Stomach (tissue), 9 donors: ENCODE results near the gene OR4M1. TPM values are rescaled to one million over a fixed set of nuclear protein-coding genes. Genes with fewer than 3 reads are reported as not detected.
"Not testable (repeated sequence)": the region's sequence is repeated elsewhere in the genome, so short reads cannot be mapped to it uniquely, and the experiment has no call there.

Experiments
- DNase-seq, 2 donors: peaks; one replicate each; pipeline versions ENCODE4 v3.0.0 to v3.0.0-alpha.2; 2013 to 2019
- H3K27ac ChIP-seq, 5 donors: fragments of 200-600 bp in 4 of 5; sonication (generic) in 4 of 5; one replicate each; pipeline ENCODE4 v1.5.1; 2013 to 2019; ENCODE audit warnings: mild to moderate bottlenecking in 1 of 5, moderate library complexity in 1 of 5
- H3K27me3 ChIP-seq, 3 donors: fragments of 200-600 bp; sonication (generic); one replicate each; pipeline ENCODE4 v1.5.1; 2017 to 2019; ENCODE audit warnings: mixed run types in 1 of 3
- H3K36me3 ChIP-seq, 4 donors: fragments of 200-600 bp; sonication (generic); 1 replicate in 3 of 4; 2 replicates in 1 of 4; pipeline ENCODE4 v1.5.1; 2016 to 2019
- H3K4me1 ChIP-seq, 4 donors: fragments of 200-600 bp; sonication (generic); one replicate each; pipeline ENCODE4 v1.5.1; 2016 to 2019
- H3K4me3 ChIP-seq, 4 donors: fragments of 200-600 bp; sonication (generic) in 3 of 4; one replicate each; pipeline ENCODE4 v1.5.1; 2016 to 2019; ENCODE audit warnings: mild to moderate bottlenecking in 1 of 4
- H3K9me3 ChIP-seq, 4 donors: fragments of 200-600 bp; sonication (generic); one replicate each; pipeline ENCODE4 v1.5.1; 2016 to 2019
- EP300 ChIP-seq: sonication (generic); formaldehyde crosslinking; IDR thresholded peaks from one replicate; pipeline ENCODE4 v1.6.1; 2017; ENCODE audit warnings: antibody characterized with exemption
- POLR2A ChIP-seq, 4 donors: fragments of 450-650 bp; IDR thresholded peaks; one replicate each; pipeline ENCODE4 v1.6.1; 2016; ENCODE audit warnings: antibody characterized with exemption in 4 of 4, control low read depth in 2 of 4, mild to moderate bottlenecking in 1 of 4, moderate library complexity in 1 of 4
- POLR2AphosphoS5 ChIP-seq, 3 donors: sonication (generic); formaldehyde crosslinking; IDR thresholded peaks; one replicate each; pipeline ENCODE4 v1.6.1; 2016; ENCODE audit warnings: antibody characterized with exemption in 3 of 3
- WGBS, 5 donors: extraction: QIAGEN DNeasy Blood & Tissue Kit in 3 of 5; methylation state at CpG; one replicate each; pipeline versions ENCODE4 v1.1.5 to v1.1.7; 2013 to 2018; 5-methylcytosine and 5-hydroxymethylcytosine counted together
- intact Hi-C: fragments of 100-400 bp; cut with DNase I; formaldehyde crosslinking; loops from one replicate; pipeline ENCODE4 v1.15.1; 2023; ENCODE audit warnings: low total_unique reads
- polyA plus RNA-seq, 3 donors: library from polyadenylated mRNA; stranded (reverse); fragments of 200-250 nt; gene quantifications; one replicate each; pipeline ENCODE4 v1.2.3, GENCODE V29; 2013
- total RNA-seq, 5 donors: library from RNA; depleted of rRNA; stranded (reverse); fragments of >200 nt; gene quantifications; one replicate each; pipeline versions ENCODE4 v1.1.0 to v1.2.3, GENCODE V29; 2014 to 2016
- TF ChIP-seq, protein P1 (sequence below), 7 experiments: fragments of 450-650 bp in 4 of 7; fragments of 200-600 bp in 3 of 7; sonication (generic) in 3 of 7; IDR thresholded peaks; one replicate each; pipeline ENCODE4 v1.5.1; 2016 to 2019; ENCODE audit warnings: antibody characterized with exemption in 7 of 7, control low read depth in 2 of 7, mild to moderate bottlenecking in 1 of 7
- donor health status: healthy with polysubstance abuse.
- donor health status: Bipolar disorder and iron deficiency.
- donor health status: healthy.

The OR4M1 gene
- total and polyA plus RNA-seq, 8 donors = not detected

DNA sequence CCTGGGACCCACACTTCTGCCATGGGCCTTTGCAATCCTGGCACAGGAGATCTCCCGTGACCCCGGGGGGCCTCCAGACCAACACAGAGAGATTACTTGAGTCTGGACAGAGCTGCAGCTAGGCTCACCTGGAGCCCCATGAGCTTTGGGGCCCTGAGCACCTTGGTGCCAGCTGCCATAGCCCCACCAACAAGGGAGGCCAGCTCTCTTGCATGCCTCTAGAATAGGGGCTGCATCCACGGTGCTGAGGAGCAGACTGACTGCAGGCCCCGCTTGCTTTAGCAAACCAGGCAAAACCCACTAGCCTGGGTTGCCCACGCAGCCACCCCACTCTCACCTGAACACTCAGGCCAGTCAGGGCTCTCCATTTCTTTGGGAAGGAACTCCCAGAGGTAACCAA is 26.6 kb downstream of the OR4M1 start:
- Histone ChIP-seq H3K36me3 (no peaks in the 10 kb centered on the region), H3K9me3 (peaks cover 0 to 37% (median 9%) of the 10 kb centered on the region in 4 donors), H3K4me3 (no peak overlapping the region), H3K4me1 (no peaks in the 10 kb centered on the region), H3K27me3 (no peaks in the 10 kb centered on the region), H3K27ac (no peak overlapping the region)
- TF ChIP-seq, protein P1, sequence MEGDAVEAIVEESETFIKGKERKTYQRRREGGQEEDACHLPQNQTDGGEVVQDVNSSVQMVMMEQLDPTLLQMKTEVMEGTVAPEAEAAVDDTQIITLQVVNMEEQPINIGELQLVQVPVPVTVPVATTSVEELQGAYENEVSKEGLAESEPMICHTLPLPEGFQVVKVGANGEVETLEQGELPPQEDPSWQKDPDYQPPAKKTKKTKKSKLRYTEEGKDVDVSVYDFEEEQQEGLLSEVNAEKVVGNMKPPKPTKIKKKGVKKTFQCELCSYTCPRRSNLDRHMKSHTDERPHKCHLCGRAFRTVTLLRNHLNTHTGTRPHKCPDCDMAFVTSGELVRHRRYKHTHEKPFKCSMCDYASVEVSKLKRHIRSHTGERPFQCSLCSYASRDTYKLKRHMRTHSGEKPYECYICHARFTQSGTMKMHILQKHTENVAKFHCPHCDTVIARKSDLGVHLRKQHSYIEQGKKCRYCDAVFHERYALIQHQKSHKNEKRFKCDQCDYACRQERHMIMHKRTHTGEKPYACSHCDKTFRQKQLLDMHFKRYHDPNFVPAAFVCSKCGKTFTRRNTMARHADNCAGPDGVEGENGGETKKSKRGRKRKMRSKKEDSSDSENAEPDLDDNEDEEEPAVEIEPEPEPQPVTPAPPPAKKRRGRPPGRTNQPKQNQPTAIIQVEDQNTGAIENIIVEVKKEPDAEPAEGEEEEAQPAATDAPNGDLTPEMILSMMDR (IDR thresholded peaks at IDR 0.05) = no peak
- TF ChIP-seq EP300 (no peak), POLR2A (IDR thresholded peaks at IDR 0.05) (no peak), POLR2AphosphoS5 (IDR thresholded peaks at IDR 0.05) (no peak)
- DNase-seq = no peak
- intact Hi-C loops = no loop called here
- 82 to 88% (median 83%) methylated on average over 5 of the region's 5 CpGs for WGBS, 5 donors

DNA sequence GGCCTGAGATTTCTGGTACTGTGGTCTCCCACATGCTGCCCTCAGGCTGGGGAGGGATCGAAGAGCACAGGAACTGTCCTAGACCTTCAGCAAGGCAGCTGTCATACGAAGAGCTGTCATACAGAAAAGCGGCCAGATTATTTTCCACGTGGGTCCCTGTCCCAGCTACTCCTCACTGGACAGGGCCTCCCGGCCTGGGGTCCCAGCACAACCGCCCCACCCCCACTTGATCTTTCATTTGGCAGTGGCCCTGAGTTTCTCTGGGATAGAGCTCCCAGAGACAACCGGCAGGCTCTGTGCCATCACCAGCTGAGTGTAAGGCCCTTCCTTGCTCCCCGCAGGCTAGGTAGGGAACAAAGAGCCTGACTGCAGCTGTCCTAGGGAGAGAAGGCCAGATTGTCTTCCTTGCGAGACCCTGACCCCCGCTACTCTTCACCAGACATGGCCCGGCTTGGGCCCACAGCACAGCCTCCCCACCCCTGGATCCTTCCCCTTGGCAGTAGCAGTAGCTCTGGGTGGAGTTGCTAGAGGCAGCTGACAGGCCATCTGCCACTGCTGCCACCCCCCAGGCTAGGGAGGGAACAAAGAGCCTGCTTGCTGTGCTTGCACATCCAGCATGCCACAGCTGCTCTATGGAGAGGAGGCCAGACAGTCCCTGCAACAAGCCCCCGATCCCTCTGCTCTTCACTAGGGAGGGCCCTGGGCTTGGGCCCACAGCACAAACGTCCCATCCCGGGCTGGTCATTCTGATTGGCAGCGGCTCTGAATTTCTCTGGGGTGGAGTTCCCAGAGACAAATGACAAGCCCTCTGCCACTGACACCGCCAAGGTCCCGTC is 27.2 kb downstream of the OR4M1 start:
- no peak overlapping the region for H3K4me3 ChIP-seq
- TF ChIP-seq, protein P1 (IDR thresholded peaks at IDR 0.05) = no peak
- no peak for TF ChIP-seq POLR2A (IDR thresholded peaks at IDR 0.05)
- DNase-seq = no peak
- peaks cover 0 to 43% (median 11%) of the 10 kb centered on the region in 4 donors for H3K9me3 ChIP-seq
- no peak overlapping the region for H3K27ac ChIP-seq
- no peaks in the 10 kb centered on the region for H3K4me1 ChIP-seq
- intact Hi-C loops = no loop called here
- no peaks in the 10 kb centered on the region for H3K36me3 ChIP-seq
- H3K27me3 ChIP-seq = no peaks in the 10 kb centered on the region
- WGBS, 5 donors = 75 to 84% (median 79%) methylated on average over 13 to 17 of the region's 17 CpGs

DNA sequence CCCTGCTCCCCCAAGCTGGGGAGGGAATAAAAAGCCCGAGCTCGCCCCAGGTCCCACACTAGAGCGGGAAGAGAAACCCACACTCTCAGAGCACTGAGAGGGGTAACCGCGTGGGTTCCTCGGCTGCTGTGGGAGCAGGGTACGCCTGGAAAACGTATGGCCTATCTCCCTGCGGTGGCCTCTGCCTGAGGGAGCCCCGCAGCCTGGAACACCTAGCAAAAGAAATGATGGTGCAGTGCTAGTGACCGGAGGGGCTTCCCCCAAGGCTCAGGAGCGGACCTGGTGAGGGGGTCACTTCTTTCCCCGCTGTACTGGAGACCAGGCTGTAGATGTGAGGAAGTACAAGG is 27.8 kb downstream of the OR4M1 start:
- WGBS, 5 donors = 76 to 86% (median 79%) methylated on average over 13 of the region's 13 CpGs
- DNase-seq = no peak
- H3K9me3 ChIP-seq = peaks cover 0 to 49% (median 11%) of the 10 kb centered on the region in 4 donors
- H3K4me1 ChIP-seq = no peaks in the 10 kb centered on the region
- H3K27me3 ChIP-seq = no peaks in the 10 kb centered on the region
- H3K27ac ChIP-seq = no peak overlapping the region
- no peak for TF ChIP-seq EP300
- TF ChIP-seq, protein P1 (IDR thresholded peaks at IDR 0.05) = no peak
- H3K4me3 ChIP-seq = no peak overlapping the region
- intact Hi-C loops = no loop called here
- H3K36me3 ChIP-seq = no peaks in the 10 kb centered on the region

DNA sequence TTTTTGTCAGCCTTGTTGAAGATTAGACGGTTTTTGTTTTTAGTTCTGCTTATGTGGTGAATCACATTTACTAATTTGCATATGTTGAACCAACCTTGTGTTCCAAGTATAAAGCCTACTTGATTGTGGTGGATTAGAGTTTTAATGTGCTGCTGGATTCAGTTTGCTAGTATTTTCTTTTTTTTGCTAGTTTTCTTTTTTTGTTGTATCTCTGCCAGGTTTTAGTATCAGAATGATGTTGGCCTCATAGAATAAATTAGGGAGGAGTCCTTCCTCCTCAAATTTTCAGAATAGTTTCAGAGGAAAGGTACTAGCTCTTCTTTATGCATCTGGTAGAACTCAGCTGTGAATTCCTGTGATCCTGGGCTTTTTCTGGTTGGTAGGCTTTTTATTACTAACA is 30.2 kb downstream of the OR4M1 start, which contains the start of gene OR4N2:
TSS of gene OR4N2 (plus strand) at position 301 of the 400 bp plus-strand sequence. CDS start 23,679 bp downstream, outside the sequence.
- H3K27me3 ChIP-seq, H3K36me3 ChIP-seq, DNase-seq, intact Hi-C loops, H3K4me3 ChIP-seq, H3K4me1 ChIP-seq, H3K27ac ChIP-seq: not testable (repeated sequence)
- 69 to 90% (median 82%) methylated on average over 1 of the region's 1 CpG for whole genome bisulfite sequencing, 5 donors
- peaks cover 0 to 52% (median 8%) of the 10 kb centered on the region in 4 donors for H3K9me3 ChIP-seq

DNA sequence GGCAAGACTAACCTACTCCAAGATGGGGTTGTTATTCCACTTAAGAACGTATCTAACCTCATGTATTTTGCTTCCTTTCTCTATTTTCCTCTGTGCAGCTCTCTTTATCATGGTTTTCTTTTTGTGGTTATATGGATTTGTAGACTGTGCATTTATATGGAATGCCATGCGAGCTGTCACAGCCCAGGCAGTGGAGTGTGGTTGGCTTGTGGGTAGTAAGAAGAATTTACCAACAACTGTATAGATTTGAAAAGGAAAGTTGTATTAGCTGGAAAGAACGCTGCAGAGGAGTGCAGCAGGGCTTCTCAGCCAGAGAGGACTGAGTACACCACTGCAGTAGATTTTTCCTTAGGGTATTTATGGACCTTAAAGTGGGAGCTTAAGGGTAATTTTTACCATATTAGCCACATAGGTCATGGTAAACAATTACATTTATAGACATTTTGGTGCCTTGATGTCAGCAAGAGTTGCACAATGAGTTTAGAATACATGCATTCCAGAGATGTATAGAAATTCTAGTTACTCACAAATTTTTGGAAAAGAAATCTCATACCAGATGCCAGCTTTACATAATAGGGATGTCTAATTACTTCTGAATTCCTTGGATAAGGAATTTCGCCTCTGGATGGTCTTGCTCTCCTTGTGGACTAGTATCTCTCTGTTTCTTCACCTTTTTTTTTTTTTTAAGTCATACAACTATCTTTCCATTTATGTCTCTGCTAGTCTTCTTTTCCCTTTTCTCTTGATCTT is 40.0 kb downstream of the OR4M1 start:
- H3K27ac ChIP-seq, H3K36me3 ChIP-seq, H3K4me3 ChIP-seq, DNase-seq, H3K4me1 ChIP-seq, intact Hi-C loops, H3K27me3 ChIP-seq: not testable (repeated sequence)
- H3K9me3 ChIP-seq = peaks cover 0 to 19% (median 8%) of the 10 kb centered on the region in 4 donors
- WGBS, 5 donors = 49 to 57% (median 54%) methylated on average over 4 of the region's 4 CpGs

DNA sequence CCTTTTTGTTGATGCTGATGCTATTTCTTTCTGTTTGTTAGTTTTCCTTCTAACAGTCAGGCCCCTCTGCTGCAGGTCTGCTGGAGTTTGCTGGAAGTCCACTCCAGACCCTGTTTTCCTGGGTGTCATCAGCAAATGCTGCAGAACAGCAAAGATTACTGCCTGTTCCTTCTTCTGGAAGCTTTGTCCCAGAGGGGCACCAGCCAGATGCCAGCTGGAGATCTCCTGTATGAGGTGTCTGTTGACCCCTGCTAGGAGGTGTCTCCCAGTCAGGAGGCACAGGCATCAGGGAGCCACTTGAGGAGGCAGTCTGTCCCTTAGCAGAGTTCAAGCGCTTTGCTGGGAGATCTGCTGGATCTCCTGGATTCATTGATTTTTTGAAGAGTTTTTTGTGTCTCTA is 46.6 kb downstream of the OR4M1 start:
- H3K27me3 ChIP-seq, H3K36me3 ChIP-seq, H3K4me3 ChIP-seq, DNase-seq, intact Hi-C loops, H3K4me1 ChIP-seq, H3K27ac ChIP-seq: not testable (repeated sequence)
- 38 to 92% (median 72%) methylated on average over 1 of the region's 1 CpG for WGBS, 5 donors
- H3K9me3 ChIP-seq = peaks cover 0 to 28% (median 14%) of the 10 kb centered on the region in 4 donors

DNA sequence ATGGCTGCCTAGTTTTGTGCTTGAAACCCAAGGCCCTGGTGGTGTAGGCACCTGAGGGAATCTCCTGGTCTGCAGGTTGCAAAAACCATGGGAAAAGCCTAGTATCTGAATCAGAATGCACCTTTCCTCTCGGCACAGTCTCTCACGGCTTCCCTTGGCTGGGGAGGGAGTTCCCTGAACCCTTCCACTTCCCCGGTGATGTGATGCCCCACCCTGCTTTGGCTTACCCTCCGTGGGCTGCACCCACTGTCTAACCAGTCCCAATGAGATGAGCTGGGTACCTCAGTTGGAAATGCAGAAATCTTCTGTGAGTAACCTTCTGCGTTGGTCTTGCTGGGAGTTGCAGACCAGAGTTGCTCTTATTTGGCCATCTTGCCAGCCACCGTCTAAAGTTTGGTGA is 47.7 kb downstream of the OR4M1 start:
- H3K36me3 ChIP-seq, DNase-seq, H3K4me3 ChIP-seq, H3K27me3 ChIP-seq, intact Hi-C loops, H3K27ac ChIP-seq, H3K4me1 ChIP-seq: not testable (repeated sequence)
- H3K9me3 ChIP-seq = peaks cover 0 to 28% (median 14%) of the 10 kb centered on the region in 4 donors
- 65 to 76% (median 71%) methylated on average over 6 of the region's 6 CpGs for WGBS, 5 donors
